GM12891 (cell line): ENCODE measurements around the gene SMAP1.

Experiments used
- DNase-seq: peaks from one replicate; pipeline ENCODE4 v3.0.0; 2011; ENCODE audit warnings: low spot score; ENCODE audit not compliant: insufficient read length
- FAIRE-seq: peaks from 2 replicates; lab custom pipeline; 2011; peaks lifted over from hg19 to GRCh38; lab: Jason Lieb, UNC
- PAX5 ChIP-seq: IDR thresholded peaks from 2 replicates; pipeline ENCODE4 v1.6.1; 2011; ENCODE audit warnings: low read length, moderate library complexity, mild to moderate bottlenecking; ENCODE audit not compliant: insufficient read depth, severe bottlenecking
- POLR2A ChIP-seq: IDR thresholded peaks from 2 replicates; pipeline ENCODE4 v1.6.1; 2011; ENCODE audit warnings: low read depth, low read length, control low read depth
- POLR2AphosphoS5 ChIP-seq: IDR thresholded peaks from 2 replicates; pipeline ENCODE4 v1.6.1; 2011; ENCODE audit warnings: low read depth, low read length, control low read depth
- POU2F2 ChIP-seq: IDR thresholded peaks from 2 replicates; pipeline ENCODE4 v1.6.1; 2011; ENCODE audit warnings: low read depth, mild to moderate bottlenecking, control low read depth, low read length, moderate library complexity
- SPI1 ChIP-seq: IDR thresholded peaks from 2 replicates; pipeline ENCODE4 v1.6.1; 2011; ENCODE audit warnings: low read depth, low read length, control low read depth
- TAF1 ChIP-seq: IDR thresholded peaks from 2 replicates; pipeline ENCODE4 v1.6.1; 2011; ENCODE audit warnings: low read depth, low read length, control low read depth

The SMAP1 gene

DNA sequence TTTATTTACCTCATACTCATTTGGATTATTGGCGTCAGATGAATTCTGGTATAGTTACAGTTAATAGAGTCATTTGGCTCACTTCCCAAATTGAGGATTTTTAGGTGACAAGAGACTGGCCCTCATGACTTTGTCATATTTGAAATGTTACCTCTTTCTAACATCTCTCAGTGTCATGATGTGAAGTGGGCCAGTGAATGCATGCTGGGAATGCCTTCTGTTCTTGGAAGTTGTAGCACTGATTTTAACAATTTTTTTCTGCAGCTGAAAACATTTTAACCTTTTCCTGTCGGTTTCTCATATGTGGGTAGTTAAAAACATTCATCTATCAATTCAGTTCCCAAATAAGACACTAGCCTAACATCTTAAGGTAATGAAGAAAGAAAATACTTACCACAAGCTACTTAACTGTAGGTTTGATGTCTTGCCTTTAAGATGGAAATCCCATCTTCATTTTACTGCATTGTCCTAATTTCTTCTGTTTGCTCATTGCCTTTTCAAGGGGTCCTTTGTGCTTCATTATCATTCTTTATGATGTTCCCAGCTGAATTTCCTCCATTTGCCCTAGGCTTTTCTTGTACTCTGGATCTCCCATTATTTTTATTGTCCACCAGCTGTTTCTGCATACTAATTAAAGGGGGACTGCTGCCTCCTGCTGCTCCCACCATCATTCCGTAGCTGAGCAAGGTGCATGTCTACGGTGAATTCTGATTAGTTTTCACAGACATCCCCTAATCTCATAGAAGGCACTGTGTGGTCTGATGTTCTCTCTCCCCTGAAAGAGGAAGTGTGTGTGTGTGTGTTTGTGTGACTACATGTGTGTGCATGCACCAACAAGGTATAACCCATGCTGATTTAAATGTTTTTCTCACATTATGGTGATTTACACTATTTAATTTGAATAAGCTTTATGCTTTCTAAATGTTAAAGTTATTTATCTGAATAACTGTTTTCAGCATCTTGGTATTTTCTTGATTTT, 179.7 kb downstream of the SMAP1 start:
- peak; percentile 87 for TF ChIP-seq SPI1
- no peak for TF ChIP-seq POLR2AphosphoS5
- DNase-seq, result no peak
- no peak for FAIRE-seq

DNA sequence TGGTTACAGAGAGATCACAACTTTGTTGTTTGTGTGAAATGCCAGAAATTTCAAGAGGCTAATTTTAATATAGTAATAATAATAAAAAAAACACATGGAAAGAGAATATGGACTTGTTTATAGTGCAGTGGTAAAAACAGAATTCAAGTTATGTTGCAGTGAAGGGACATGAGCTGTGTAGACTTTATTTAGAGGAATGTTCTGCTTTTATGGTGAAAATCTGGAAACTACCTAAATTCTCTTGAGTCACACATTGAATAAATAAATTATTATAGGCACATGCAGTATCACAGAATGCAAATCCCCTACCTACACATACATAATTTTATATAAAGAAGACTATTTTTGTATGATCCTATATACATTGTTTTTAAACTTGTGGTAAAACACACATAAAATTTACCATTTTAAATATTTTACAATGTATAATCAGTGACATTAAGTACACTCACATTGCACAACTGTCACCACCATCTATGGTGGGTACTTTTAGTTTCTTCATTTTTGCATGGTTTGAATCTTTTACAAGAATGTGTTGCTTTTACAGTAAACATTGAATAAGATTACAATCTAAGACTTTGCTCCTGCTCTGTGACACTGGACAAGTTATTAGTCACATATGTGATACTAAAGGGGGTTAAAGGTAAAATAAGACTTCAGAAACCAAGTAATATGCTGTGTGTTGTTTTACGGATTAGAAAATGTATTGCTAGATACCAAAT, 181.8 kb downstream of the SMAP1 start:
- no peak for TF ChIP-seq POU2F2
- TF ChIP-seq SPI1, result no peak
- TF ChIP-seq POLR2AphosphoS5, result no peak
- TF ChIP-seq POLR2A, result no peak
- TF ChIP-seq TAF1, result no peak
- no peak for TF ChIP-seq PAX5
- no peak for FAIRE-seq
- DNase-seq, result no peak

DNA sequence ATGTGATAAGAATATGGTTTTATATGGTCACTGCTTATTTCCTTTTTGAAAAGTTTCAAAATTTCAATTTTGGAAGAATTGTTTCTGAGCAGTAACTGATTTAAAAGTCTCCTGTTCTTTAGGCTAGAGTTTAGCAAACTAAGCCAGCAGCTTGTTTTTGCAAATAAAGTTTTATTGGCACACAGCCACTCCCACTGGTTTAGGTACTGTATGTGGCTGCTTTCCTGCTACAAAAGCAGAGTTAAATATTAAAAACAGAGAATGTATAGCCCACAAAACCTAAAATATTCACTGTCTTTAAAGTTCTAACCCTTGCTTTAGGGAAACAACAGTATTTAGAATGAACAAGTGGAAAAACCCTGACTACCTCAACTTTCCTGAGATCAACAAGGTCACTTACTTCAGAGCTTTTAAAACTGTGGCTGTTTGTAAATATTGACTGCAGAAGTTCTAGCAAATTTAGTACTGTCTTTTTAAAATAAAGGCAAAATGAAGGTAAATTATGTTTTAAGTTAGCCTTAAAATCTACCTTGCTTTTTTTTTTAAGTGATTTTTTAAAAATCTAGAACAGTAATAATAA, 185.1 kb downstream of the SMAP1 start:
- FAIRE-seq, result no peak
- TF ChIP-seq PAX5 (no peak), TAF1 (no peak), SPI1 (no peak), POLR2AphosphoS5 (no peak), POLR2A (no peak), POU2F2 (no peak)

DNA sequence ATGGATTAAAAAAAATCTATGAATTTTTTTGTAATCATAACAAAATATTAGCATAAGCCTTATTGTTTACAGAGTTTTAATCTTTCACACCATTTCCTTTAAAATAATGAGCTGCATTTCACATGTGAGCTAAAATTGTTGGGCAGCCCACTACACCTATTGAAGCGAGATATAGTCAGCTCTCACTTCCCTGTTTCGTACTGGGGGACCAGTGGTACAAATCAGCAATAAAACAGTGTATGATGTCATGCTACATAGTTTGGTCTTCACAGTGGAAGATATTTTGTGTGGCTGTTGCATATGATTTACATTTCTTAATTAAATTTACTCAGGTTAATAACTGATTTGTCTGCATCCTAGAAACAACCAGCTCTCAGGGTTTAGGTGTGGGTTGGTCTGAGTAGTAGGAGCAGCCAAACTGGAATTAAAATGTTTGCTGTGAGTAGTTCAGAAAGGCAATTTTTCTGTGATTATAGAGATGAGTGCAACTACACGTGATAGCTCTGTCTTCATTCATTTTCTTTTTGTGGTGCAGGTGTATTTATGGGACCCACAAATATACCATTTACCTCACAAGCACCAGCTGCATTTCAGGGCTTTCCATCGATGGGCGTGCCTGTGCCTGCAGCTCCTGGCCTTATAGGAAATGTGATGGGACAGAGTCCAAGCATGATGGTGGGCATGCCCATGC, 189.8 kb downstream of the SMAP1 start:
- no peak for TF ChIP-seq TAF1
- TF ChIP-seq SPI1, result peak; percentile 99
- no peak for TF ChIP-seq POU2F2
- FAIRE-seq (peak; percentile 94), DNase-seq (peak; percentile 25)

More for the DNA sequence above, 185.1 kb downstream of the SMAP1 start:
- no peak for DNase-seq

DNA sequence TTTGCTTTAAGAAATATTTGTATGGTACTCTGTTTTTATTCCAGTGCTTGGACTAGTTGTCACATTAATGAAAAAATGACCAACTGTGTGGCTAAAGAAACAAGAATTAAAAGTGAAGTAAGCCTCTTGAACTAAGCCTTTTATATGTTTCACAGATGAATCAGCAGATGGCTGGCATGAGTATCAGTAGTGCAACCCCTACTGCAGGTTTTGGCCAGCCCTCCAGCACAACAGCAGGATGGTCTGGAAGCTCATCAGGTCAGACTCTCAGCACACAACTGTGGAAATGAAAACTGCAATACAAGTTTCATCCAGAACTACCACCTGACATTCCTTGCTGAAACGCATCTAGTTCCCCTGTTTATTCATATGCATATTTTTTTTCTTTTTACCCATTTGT, 192.4 kb downstream of the SMAP1 start:
- FAIRE-seq, result no peak
- no peak for DNase-seq
- TF ChIP-seq POU2F2 (no peak), PAX5 (no peak), TAF1 (no peak), POLR2AphosphoS5 (no peak), SPI1 (no peak), POLR2A (no peak)

DNA sequence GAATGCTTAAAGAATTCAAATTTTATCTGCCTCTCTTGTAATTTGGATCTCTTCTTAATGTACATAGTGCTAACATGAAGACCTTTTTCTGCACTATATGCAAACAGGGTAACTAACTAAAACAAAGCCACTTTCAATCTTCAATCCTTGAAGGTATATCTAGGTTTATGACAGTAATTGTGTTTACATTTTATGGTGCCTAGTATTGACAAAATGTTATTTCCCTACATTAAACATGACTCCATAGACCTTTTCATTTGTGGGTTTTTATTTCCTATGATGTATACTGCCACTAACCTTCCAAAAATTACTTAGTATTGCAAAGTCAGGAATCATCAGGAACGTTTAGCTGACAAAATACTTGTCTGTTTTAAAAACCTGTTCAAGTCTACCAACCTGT, 193.2 kb downstream of the SMAP1 start:
- no peak for DNase-seq
- FAIRE-seq, result peak; percentile 9
- TF ChIP-seq POU2F2 (no peak), POLR2AphosphoS5 (no peak), PAX5 (no peak), SPI1 (no peak), TAF1 (no peak), POLR2A (no peak)

DNA sequence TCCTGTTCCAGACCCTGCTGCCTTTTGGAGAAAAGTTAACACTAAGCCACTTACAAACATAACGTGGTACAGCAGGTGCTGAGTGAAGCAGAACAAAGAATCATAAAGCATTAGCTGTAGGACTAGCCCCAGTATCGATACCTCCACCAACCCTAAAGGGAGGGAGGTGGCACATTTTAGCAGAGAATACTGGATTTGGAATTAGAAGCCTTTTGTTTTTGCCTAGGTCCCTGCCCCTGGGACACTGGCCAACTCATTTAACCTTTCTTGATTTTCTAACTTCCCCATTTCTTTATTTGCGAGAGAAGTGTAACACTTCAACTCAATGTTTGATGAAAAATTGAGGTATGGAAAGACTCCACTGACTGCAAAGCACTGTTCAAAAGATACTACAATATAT, 195.7 kb downstream of the SMAP1 start:
- no peak for FAIRE-seq
- TF ChIP-seq PAX5 (no peak), POU2F2 (no peak), POLR2A (no peak), TAF1 (no peak), SPI1 (no peak), POLR2AphosphoS5 (no peak)

DNA sequence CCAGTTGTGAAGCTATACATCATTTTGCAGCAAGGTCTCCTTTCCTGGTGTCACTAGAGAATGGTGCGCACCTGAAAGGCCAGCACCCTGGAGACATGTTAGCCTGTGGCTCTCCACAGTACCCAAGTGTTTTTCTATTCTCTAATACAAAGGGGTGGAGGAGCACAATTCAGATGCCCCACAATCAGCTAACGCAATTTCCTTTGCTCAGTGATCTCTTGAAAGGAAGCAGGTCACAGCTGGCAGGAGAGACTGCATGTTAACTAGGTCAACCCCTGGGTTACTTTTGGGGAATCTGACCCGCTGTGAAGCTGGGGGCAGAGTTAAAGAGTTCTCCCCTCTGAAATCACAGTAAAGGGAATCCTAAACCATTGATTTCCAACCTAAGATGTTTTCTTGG, 196.7 kb downstream of the SMAP1 start:
- no peak for DNase-seq
- TF ChIP-seq SPI1 (no peak), POU2F2 (no peak), POLR2A (no peak), PAX5 (no peak), TAF1 (no peak), POLR2AphosphoS5 (no peak)
- FAIRE-seq, result no peak

More for the DNA sequence above, 195.7 kb downstream of the SMAP1 start:
- DNase-seq, result no peak

DNA sequence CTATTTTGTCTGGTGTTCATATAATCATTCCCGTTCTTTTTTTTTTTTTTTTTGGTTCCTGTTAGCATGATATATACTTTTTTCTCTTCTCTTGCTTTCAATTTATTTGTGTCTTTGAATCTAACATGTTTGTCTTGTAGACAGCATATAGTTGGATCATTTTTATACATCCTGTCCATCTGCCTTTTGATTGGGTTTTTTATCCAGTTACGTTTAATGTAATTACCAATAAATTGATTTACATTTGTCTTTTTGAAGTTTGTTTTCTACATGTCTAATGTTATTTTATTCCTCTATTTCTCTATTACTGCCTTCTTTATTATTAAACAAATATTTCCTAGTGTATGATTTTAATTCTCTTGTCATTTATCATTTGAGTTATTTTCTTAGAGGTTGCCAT, 204.8 kb downstream of the SMAP1 start:
- TF ChIP-seq PAX5 (no peak), POU2F2 (no peak), POLR2AphosphoS5 (no peak), SPI1 (no peak), POLR2A (no peak), TAF1 (no peak)
- no peak for DNase-seq
- FAIRE-seq, result no peak
